Prostate gland (tissue), 2 donors: ENCODE measurements around the gene TBC1D22A.

Source experiments
- CTCF ChIP-seq, 4 experiments: fragments of 200-600 bp in 2 of 4; fragments of 450-650 bp in 2 of 4; sonication (generic) in 2 of 4; IDR thresholded peaks; 1 replicate in 3 of 4; 2 replicates in 1 of 4; pipeline ENCODE4 v1.5.1; 2016 to 2019; ENCODE audit warnings: antibody characterized with exemption in 4 of 4, mild to moderate bottlenecking in 2 of 4, moderate library complexity in 2 of 4
- POLR2AphosphoS5 ChIP-seq: sonication (generic); formaldehyde crosslinking; IDR thresholded peaks from one replicate; pipeline ENCODE4 v1.6.1; 2017; ENCODE audit warnings: antibody characterized with exemption

DNA sequence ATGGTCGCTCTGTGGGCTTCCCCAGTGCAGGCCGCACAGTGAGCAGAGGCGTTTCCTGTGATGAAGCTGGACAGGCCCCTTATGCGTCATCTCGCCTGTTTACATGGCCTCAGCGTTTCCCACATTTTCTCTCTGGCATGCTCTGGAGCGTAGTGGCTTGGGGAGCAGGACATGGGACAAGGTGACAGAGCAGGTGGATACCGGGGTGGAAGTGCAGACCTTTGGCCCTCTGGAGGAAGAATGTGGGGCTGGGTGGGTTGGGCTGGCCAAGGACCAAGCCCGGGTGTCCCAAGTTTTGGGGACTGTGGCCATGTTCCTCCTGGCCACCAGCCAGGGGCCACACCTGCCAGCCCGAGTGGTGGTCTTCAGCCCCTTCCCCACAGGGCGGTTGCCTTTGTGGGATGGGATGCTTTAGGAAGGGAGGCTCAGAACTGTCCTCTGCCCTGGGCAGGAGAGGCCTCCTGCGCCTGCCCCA, 446.6 kb downstream of the TBC1D22A start:
- no peak for TF ChIP-seq POLR2AphosphoS5
- no peak for TF ChIP-seq CTCF (IDR thresholded peaks at IDR 0.05)
